ENCODE results near the gene PPP1R13B. TPM values are rescaled to one million over a fixed set of nuclear protein-coding genes. Genes with fewer than 3 reads are reported as not detected.
A peak's percentile ranks its signal among the peaks of the same experiment; 100 is the strongest.

PPP1R13B gene
- total and polyA plus RNA-seq, 4 donors = 2.3 to 44.0 (median 15.8) TPM

DNA sequence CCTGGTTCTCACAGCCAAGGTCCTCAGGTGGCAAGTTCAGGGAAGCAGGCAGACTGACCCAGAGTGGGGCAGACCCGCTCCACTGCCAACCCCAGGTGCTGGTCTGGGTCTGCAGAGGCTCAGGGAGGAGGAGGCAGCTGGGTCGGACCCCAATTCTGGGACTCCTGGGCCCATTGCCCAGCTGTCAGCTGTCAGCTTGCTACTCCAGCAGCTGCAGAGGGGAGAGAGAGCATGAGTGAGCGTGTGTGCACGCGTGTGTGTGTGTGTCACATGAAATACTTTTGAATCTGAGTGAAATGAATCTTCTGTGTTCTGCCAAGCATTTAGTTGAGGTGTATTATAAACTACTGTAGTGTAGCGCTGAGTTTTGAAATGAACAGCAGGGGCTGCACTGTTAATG, 162.9 kb downstream of the PPP1R13B start:
- ATAC-seq (ENCODE audit: low FRiP score) (no peak), DNase-seq (peak in 1 of 2 donors; percentile 18)
- WGBS, 2 donors = 84 to 89% methylated on average over 6 of the region's 6 CpGs
- Histone ChIP-seq H3K9me3 (ENCODE audit: control insufficient read depth, low read length) (no peaks in the 10 kb centered on the region), H3K4me3 (ENCODE audit: low read length in 2 of 2) (no peak overlapping the region), H3K27ac (ENCODE audit: low read depth in 1 of 2, low read length in 2 of 2) (no peak overlapping the region), H3K4me1 (ENCODE audit: control insufficient read depth in 1 of 2, insufficient read depth in 2 of 2, low read length in 2 of 2) (no peaks in the 10 kb centered on the region), H3K27me3 (ENCODE audit: control insufficient read depth in 1 of 2, insufficient read depth in 2 of 2, low read length in 1 of 2) (no peaks in the 10 kb centered on the region), H3K36me3 (ENCODE audit: control insufficient read depth in 1 of 2, insufficient read depth in 2 of 2, low read length in 1 of 2) (peaks cover 0 to 10% of the 10 kb centered on the region in 2 donors)
- intact Hi-C loops (cut with DNase I) = no loop called here

Other genes starting within 250 kb of the PPP1R13B start
- 100 to 1,000 TPM; 254 to 315 TPM for gene KLC1, start 218.4 kb downstream of the PPP1R13B start, total RNA-seq
- 100 to 1,000 TPM in 1 of 2 donors, 10 to 100 TPM in 1; 71.7 to 190 TPM for gene KLC1, start 218.4 kb downstream of the PPP1R13B start, polyA plus RNA-seq
- gene XRCC3, start 132.1 kb downstream of the PPP1R13B start, total RNA-seq = 1 to 10 TPM; 5.2 to 5.3 TPM
- gene XRCC3, start 132.1 kb downstream of the PPP1R13B start, polyA plus RNA-seq = 1 to 10 TPM; 1.0 to 8.6 TPM
- 10 to 100 TPM; 69.0 to 74.8 TPM for gene ZFYVE21, start 131.8 kb downstream of the PPP1R13B start, total RNA-seq
- 100 to 1,000 TPM; 100 to 110 TPM for gene ZFYVE21, start 131.8 kb downstream of the PPP1R13B start, polyA plus RNA-seq
- gene TDRD9, start 80.9 kb upstream of the PPP1R13B start, total RNA-seq = 1 to 10 TPM; 1.7 to 2.7 TPM
- 1 to 10 TPM; 1.1 to 2.3 TPM for gene TDRD9, start 80.9 kb upstream of the PPP1R13B start, polyA plus RNA-seq
- gene RD3L, start 95.0 kb upstream of the PPP1R13B start, total RNA-seq = not detected
- gene RD3L, start 95.0 kb upstream of the PPP1R13B start, polyA plus RNA-seq = not detected
- gene ASPG, start 238.1 kb upstream of the PPP1R13B start, total RNA-seq = 1 to 10 TPM in 1 of 2 donors, under 1 TPM in 1; 0.13 to 2.2 TPM
- gene ASPG, start 238.1 kb upstream of the PPP1R13B start, polyA plus RNA-seq = 1 to 10 TPM in 1 of 2 donors, under 1 TPM in 1; 0.20 to 1.6 TPM